ENCODE data around the gene DDX52.

DDX52 gene

GRCh38 chr17:37574427-37574826, 68.8 kb downstream of the DDX52 start:
- FAIRE-seq = no peak

- FAIRE-seq = no peak
Observed at GRCh38 chr17:37571674-37572073, 71.6 kb downstream of the DDX52 start.

- no peak for FAIRE-seq
Observed at GRCh38 chr17:37570527-37571093, 72.6 kb downstream of the DDX52 start.

GRCh38 chr17:37568350-37569053, 74.7 kb downstream of the DDX52 start:
- FAIRE-seq = no peak

GRCh38 chr17:37567538-37567937, 75.7 kb downstream of the DDX52 start:
- no peak for FAIRE-seq

- no peak for FAIRE-seq
Observed at GRCh38 chr17:37567137-37567536, 76.1 kb downstream of the DDX52 start.

- FAIRE-seq = no peak
Observed at GRCh38 chr17:37564252-37564651, 79.0 kb downstream of the DDX52 start.

- FAIRE-seq = no peak
Observed at GRCh38 chr17:37562016-37562745, 81.1 kb downstream of the DDX52 start.

Data from TTC549 (cell line).